Activated CD4-positive, alpha-beta T cell treated with anti-CD3 and anti-CD28 coated beads, Interleukin-10, Interleukin-2, amounts not matched to agents 100 ng/mL and 50 ng/mL, durations not matched to agents 16 hours and 8 hours (primary cell): ENCODE measurements around the gene NPC1.
"Not testable (repeated sequence)": the region's sequence is repeated elsewhere in the genome, so short reads cannot be mapped to it uniquely, and the experiment has no call there.

ENCODE experiments used
- DNase-seq: peaks from one replicate; pipeline ENCODE4 v3.0.0-alpha.2; 2020

Gene NPC1

DNA sequence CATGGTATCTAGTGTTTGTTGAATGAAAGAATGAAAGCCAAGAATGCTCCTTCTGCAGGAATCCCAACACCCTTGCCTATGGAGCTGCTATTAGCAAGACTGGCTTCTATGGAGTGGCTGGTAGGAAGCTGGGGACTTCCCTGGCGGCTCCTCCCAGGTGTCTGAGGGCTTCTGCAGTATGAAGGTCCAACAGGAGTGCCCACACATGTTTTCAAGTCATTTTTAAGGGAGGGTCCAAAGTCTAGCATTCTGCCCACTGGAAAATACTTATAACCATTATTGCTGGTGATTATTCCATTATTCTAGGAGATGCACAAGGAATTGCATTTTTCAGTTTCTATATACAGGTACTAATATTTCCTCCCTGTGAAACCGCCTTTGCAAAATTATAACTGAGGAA lies 21.9 kb upstream of the NPC1 start:
- no peak for DNase-seq

DNA sequence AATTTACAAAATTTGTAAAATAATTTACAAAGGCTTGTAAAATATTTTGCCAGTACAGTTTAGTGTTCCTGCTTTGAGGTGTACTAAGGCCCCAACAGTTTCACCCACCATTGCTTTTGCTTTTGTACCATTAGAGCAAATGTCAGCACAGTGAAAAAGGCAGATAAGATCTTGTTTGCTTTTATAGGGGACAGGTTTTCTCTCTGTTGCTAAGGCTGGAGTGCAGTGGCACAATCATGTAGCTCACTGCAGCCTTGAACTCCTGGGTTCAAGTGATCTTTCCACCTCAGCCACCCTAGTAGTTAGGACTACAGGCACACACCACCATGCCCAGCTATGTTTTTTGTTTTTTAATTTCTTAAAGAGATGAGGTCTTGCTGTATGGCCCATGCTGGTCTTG lies 19.6 kb upstream of the NPC1 start:
- no peak for DNase-seq

DNA sequence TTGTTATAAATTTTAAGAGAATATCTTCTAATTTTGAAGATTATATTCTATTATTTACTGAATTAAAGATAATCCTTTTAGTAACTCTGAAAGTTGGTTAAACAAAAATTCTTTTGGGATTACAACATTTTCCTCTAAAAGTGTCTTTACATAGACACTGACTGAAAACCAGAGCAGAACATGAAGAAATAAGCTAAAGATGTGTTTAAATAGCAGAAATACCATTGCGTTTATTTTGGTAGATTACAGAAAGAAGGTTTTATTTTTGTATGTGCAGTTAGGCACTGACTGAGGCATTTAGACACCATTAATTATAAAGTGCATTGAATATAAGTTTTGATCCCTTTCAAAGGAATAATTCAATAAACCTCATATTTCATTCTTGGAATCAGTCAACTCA lies 13.5 kb upstream of the NPC1 start:
- DNase-seq = no peak

DNA sequence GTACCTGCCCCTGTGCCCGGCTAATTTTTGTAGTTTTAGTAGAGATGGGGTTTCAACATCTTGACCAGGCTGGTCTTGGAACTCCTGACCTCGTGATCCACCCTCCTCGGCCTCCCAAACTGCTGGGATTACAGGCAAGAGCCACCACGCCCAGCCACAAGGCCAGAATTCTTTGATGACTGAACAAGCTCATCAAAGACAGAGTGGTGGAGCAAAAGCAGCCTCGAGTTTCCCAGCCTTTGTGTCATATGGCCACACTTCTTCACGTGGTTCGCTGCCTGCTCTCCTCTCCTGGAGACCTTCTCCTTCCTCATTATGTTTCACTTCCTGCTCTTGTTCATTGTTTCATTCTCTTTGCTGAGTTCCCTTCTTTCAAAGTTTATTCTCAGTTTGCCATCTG lies 9.9 kb upstream of the NPC1 start:
- DNase-seq = no peak

DNA sequence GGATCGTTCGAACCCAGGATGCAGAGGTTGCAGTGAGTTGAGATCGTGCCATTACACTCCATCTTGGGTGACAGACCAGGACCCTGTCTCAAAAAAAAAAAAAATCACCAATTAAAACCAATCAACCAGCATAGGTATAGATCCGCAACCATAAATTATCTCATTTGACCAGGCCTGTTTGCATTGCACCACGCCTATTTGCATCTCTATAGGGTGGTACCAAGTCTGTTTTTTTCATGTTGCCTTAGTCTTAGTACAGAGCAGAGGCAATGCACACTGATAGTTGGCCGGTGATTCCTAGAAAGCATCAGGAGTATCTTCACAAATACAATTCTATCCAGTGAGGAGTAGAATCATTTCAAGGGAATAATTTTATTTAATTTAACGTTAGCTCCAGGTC lies 9.3 kb upstream of the NPC1 start:
- DNase-seq = no peak

DNA sequence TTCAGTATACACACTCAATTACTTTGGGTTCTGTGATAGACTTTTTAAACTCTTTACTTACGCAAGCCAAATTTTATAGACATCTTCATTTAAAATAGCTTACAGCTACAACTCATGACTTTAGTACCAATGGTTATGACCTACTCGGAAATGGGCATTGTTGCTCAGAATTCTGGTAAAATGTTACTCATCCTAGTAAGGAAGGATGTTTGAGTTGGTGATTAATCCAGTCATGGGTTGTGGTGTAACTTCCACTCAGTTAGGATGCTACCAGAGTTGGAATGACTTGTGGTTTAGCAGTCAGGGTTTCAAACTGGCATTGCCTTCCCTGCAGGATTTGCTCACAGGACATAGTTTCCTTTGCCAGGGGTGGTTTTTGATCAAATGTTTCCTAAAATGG lies 7.4 kb upstream of the NPC1 start:
- peak; percentile 55 for DNase-seq

DNA sequence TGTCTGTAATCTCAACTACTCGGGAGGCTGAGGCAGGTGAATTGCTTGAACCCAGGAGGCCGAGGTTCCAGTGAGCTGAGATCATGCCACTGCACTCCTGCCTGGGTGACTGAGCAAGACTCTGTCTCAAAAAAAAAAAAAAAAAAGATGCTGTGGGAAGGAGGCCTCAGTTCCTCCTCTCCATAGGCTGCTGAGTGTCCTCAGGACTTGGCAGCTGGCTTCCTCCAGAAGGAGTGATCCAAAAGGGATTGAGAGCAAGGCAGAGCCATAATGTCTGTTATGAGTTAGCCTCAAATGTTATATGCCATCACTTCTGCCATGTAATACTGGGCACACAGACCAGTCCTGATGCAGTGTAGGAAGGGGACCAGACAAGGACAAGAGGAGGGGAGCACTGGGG lies 6.6 kb upstream of the NPC1 start:
- no peak for DNase-seq

DNA sequence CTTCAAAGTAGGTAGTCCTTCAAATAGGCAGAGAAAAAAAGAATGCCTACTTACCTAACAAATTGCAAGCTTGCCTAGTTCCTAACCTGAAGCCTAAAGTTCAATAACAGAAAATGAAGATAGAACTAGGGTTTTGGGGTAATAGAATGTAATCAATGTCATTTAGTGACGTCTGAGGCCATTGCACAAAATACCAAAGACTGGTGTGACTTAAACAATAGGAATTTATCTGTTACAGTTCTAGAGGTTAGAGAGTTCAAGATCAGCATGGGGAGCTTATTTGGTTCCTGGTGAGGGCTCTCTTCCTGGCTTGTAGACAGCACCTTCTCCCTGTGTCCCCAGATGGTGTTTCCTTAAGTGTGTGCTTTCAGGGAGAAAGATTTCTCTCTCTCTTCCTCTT lies 4.7 kb upstream of the NPC1 start:
- no peak for DNase-seq

DNA sequence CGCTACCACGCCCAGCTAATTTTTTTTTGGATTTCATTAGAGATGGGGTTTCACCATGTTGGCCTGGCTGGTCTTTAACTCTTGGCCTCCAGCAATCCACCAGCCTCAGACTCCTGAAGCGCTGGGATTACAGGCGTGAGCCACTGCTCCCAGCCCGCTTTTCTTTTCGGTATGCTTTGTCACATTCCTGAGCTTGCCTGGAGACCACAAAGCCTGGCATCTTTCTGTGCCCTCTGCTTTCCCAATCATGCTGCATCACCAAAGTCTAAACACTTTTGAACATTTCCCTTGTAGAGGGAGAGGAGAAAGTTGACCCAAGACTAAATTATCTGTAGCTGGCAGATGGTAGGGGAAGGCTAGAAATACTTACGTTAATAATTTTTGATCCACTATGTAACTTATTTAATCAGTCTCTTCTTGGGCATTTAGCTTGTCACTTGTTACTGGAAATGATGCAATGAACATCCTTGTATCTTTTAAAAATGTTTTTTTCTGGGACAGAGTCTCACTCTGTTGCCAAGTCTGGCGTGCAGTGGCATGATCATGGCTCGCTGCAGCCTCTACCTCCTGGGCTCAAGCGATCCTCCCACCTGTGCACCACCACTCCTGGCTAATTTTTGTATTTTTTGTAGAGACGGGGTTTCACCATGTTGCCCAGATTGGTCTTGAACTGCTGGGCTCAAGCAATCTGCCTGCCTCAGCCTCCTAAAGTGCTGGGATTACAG lies 2.7 kb upstream of the NPC1 start:
- no peak for DNase-seq

DNA sequence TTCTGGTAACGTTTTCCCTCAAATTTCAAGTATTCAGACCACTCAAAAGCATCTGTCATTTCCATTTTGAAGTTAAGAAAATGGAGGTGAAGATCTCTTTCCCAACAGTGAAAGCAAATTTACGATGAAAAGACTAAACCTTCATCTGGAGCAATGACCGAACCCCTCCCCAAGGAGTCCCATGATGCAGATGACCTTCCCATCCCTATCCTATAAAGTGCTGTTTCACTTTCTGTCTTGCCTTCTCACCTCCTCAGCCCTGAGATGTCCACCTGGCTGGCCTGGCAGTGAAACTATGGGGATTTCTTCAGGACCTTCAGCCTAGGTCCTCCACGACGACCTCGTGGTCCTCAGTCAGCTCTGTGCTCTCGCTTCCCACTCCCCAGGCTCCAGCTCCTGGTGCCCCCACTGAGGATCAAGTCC lies 925 bp upstream of the NPC1 start:
- no peak for DNase-seq

DNA sequence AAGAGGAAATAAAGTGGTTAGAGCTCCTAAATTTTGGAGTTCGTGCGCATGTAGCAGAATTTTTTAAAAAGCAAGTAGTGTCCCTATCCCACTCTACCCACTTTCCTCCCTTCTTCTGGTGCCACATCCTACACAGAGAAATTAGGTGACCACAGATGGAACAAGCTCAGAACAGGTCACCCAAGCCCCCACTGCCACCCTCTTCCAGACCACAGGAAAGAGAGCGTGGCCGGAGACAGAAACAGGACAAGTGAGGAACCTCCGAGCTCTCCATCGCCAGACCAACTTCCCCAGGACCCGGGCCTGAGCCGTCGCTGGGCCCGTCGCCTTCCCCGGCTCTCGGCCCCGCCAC lies 433 bp downstream of the NPC1 start:
- no peak for DNase-seq

DNA sequence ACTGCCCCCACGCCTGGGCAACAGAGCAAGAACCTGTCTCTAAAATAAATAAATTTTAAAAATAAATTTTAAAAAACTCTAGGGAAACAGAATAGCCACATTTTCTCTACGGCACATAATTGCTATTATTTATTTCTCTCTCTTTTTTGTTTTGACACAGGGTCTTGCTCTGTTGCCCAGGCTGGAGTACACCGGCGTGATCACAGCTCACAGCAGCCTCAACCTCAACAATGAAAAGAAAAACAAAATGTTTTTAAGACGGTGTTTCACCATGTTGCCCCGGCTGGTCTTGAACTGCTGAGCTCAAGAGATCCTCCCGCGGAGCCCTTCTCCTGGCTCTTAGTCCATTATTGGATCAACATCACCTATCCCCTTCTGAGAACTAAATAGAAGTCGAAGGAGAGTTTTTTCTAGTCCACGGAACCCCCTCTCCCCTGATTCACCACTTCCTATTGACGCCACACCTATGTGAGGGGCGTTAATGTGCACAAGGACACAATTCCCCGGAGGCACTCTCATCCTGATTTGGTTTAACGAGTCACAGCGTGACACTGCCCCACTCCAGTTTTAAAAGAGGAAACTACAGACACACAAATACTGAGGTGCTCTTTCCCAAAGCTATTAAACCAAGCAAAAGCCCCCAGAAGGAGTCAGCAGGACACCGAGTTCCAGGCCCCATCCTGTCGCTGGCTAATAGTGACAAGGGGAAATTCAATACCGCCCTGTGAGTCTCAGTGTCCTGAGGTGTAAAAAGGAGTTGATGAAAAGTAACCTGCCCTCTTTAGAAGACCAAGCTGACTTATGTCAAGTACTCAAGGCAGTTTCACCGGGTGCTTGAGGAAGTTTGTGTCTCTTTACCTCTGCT lies 1.1 kb downstream of the NPC1 start:
- DNase-seq = peak; percentile 23

DNA sequence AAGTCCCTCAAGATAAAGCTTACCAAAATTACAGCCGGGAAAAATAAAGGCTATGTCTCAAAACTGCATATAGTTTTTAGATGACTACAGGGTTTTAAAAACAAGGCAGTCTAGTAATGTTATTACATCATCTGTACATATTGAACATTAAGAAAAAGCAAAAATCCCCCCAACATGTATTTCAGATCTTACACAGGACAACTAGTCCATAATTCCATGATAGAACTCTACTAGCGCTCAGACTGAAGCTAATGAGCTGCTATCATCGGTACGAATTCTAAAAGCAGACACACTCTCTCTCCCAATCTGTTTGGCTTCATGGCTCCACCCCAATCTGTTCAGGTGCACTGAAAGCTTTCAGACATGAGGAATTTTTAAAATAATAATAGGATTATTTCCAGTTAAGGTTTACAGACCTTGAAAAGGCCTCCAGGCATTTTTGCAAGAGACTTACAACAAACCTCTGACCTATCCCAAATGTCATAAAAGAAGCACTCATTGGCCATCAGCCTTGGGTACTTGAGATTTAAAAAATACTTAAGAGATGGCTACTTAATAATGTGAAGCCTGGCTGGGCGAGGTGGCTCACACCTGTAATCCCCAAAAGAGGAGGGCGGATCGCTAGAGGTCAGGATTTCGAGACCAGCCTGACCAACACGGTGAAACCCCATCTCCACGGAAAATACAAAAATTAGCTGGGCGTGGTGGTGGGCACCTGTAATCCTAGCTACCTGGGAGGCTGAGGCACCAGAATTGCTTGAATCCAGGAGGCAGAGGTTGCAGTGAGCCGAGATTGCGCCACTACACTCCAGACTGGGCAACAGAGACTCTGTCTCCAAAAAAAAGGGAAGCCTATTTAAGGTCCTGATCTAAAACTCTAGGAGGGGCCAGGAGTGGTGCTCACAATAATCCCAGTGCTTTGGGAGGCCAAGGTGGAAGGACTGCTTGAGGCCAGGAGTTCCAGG lies 2.0 kb downstream of the NPC1 start:
- no peak for DNase-seq

DNA sequence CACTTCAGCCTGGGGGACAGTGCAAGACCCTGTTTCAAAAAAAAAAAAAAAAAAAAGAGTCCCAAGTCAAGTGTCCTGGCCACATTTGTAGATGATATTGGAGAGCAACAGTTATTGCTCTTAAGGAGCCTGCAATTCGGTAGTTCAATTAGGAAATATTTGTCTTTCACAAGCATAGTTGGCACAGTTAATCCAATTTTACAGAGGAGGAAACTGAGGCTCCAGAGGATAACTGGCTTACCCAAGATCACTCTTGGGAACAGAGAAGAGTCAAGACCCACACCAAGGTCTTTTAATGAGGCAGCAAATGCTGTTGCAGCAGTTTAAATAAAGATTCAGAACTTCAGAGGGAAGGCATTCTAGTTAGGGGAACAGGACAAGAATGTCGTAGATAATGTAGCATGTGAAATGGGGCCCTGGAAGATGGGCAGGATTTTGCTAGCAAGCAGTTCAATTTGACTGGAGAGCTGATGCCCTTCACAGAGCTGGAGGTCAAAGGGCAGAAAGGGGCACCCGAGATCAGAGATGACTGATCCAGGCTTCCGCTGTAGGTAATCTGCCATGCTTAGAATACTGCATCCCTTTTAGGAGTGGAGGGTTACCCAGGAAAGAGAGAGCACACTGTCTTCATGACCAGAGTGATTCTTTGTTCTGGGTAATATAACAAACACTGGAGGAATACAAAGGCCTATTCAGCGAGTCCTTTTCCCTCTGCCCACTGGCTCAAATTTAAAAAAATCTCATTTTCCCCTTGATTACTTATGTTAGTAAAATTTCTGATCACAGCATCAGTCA lies 3.0 kb downstream of the NPC1 start:
- DNase-seq = no peak

DNA sequence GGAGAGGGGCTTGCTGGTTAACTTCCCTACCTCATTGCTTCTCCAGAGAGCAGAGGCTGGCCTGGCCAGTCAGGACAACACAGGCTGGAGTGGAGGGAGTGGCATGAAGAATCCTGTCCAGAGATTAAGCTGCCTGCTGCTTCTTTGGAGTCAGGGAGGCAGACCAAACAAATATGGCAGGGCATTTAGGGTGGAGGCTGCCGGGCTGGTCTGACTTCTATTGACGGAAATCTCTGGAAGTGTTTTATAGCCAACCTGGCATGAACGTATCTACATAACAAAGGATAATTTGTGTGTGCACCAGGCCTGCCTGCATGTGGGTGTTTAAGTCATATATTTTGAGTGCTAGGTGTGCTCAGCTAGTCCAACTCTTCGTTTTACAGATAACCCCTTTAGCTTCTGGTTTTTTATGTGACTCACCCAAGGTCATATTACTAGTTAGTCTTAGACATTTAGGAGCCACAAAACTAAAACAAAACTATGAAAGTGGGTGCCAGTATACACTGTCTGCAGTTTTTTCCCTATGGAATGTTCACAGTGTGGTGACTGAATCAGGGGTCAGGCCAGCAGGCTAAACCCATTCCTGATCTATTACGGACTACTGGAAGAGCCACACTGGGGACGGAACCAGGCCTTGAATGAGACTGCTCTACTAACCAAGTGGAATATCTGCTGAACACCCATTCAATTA lies 5.5 kb downstream of the NPC1 start:
- no peak for DNase-seq

DNA sequence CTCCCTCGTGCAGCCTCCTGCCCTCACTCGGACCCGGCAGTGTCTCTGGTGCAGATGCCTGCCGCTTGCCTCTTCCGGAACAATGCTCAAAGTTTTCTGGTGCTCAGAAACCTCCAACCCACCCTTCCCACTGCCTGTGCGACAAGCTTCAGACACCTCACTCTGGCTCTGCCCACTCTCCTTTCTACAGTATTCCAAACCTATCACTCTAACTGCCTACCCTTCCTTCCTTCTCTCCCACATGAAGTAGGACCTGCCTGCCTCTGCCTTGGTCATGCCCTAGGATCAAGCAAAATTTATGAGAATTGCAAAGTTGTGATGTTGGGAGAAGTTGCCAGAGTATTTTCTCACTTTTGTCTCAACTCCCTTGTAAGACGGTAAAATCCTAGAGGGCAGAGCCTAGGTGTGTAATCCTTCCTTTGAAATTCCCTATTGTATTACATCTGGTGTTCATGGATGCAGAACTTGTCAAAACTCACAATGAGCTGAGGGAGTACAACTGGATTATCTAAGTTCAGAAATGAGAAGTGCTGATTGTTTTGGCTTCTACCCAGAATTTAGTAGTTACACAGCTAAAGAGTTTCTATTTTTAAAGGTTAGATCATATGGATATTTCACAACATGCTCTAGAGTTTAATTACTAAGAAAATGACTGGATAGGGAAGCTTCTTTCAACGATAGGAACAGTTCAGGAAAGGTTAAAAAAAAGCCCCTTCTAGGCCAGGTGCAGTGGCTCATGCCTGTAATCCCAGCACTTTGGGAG lies 7.2 kb downstream of the NPC1 start:
- no peak for DNase-seq

DNA sequence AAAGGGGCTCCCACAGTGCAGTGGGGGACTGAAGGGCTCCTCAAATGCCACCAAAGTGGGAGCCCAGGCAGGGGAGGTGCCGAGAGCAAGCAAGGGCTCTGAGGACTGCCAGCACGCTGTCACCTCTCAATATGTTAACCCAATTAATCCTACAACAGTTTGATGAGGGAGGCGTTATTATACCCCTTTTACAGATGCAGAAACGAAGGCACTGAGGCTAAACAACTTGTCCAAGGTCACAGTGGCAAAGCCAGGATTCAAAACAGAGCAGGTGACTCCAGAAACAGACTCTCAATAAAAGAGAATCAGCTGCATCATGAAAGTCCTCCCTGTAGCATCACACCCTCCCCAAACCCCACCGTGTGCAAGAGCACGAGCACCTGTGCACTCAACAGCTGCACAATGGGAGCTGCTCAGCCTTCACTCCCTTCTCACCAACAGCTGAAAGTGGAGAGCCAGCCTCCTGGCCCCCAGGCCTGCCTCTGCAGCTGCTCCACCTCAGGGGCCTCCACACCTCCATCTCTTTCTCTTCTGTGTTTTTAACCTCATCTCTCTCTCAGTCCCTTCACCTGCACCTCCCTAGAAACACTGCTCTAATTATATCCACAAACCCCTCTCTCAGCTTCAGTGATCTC lies 8.1 kb downstream of the NPC1 start:
- no peak for DNase-seq

DNA sequence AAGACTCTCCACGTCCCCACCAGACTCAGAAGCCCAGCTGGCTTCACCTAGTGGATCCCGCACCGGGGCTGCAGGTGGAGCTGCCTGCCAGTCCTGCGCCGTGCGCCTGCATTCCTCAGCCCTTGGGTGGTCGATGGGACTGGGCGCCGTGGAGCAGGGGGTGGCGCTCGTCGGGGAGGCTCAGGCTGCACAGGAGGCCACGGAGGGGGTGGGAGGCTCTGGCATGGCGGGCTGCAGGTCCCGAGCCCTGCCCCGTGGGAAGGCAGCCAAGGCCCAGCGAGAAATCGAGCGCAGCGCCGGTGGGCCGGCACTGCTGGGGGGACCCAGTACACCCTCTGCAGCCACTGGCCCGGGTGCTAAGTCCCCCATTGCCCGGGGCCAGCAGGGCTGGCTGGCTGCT lies 8.8 kb downstream of the NPC1 start:
- DNase-seq = not testable (repeated sequence)

DNA sequence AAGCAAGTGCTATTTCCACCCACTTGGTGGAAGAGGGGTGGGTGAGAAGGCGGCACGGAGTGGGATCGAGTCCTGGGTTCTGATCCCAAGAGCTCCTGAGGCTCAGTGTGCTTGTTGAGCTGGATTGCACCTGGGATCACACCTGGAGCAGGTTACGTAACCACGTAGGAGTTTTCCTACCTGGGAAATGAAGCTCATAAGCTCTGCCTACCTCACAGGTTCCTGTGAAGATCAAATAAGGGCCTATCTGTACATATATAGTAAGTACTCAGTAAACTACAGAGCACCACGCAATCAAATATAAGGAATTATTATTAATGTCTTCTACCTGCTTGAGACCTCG lies 11.0 kb downstream of the NPC1 start:
- DNase-seq = no peak

DNA sequence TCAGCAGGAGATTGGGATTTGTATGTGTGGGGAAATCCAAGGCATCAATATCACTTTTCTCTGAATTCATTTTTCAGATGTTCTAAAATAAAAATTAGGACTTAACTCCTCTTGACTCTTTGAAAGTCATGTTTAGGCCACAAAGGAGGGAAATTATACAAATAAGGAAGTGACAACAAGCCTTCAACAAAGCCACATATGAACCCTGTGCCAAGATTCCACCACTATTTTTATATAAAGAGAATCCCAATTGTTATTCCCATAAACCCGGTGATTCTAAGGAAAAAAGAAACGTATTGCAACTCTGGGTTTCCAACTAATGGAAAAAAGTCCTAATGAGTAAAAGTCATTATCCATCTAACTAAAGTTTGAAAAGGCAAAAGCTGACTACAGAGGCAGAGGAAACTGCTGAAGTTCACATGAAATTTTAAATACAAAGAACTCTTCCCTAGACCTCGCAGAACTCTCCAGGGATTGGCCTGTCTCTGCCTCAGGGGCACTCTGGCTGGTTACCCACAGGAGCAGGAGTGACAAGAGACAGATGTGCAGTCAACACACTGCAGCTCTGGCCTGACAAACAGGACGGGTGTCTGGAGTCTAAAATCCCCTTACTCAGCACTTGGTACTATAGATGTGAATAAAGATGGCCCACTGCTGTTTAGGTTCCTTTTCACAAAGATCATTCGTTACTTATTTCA lies 11.5 kb downstream of the NPC1 start:
- DNase-seq = no peak
